Stimulated activated CD4-positive, alpha-beta T cell treated with anti-CD3 and anti-CD28 coated beads, Interleukin-1b, Interleukin-23, amount 100 ng/mL, for 24 hours (primary cell): ENCODE measurements around the gene TMEM117.
"Not testable (repeated sequence)": the region's sequence is repeated elsewhere in the genome, so short reads cannot be mapped to it uniquely, and the experiment has no call there.

Source experiments
- DNase-seq, 4 experiments: peaks; one replicate each; pipeline ENCODE4 v3.0.0-alpha.2; 2020; ENCODE audit warnings: low read depth in 4 of 4, low spot score in 1 of 4

TMEM117 gene

GRCh38 chr12:44195719-44196118, 359.8 kb downstream of the TMEM117 start:
- not testable (repeated sequence) for DNase-seq

GRCh38 chr12:44206045-44206444, 370.2 kb downstream of the TMEM117 start:
- DNase-seq, result no peak

GRCh38 chr12:44217146-44217883, 381.4 kb downstream of the TMEM117 start:
- no peak for DNase-seq

GRCh38 chr12:44223736-44224135, 387.9 kb downstream of the TMEM117 start:
- DNase-seq, result no peak

GRCh38 chr12:44224399-44225148, 388.7 kb downstream of the TMEM117 start:
- no peak for DNase-seq

GRCh38 chr12:44225149-44225510, 389.2 kb downstream of the TMEM117 start:
- no peak for DNase-seq

- no peak for DNase-seq
Observed at GRCh38 chr12:44227616-44228015, 391.7 kb downstream of the TMEM117 start.

GRCh38 chr12:44229846-44230245, 394.0 kb downstream of the TMEM117 start:
- no peak for DNase-seq

GRCh38 chr12:44235674-44236073, 399.8 kb downstream of the TMEM117 start:
- no peak for DNase-seq

- no peak for DNase-seq
Observed at GRCh38 chr12:44240186-44240585, 404.3 kb downstream of the TMEM117 start.

GRCh38 chr12:44245932-44246331, 410.1 kb downstream of the TMEM117 start:
- no peak for DNase-seq

- DNase-seq, result no peak
Observed at GRCh38 chr12:44246482-44247105, 410.7 kb downstream of the TMEM117 start.

GRCh38 chr12:44247588-44247987, 411.7 kb downstream of the TMEM117 start:
- no peak for DNase-seq

- DNase-seq, result no peak
Observed at GRCh38 chr12:44248436-44248835, 412.6 kb downstream of the TMEM117 start.

- DNase-seq, result not testable (repeated sequence)
Observed at GRCh38 chr12:44250440-44250839, 414.6 kb downstream of the TMEM117 start.

- no peak for DNase-seq
Observed at GRCh38 chr12:44253338-44253856, 417.5 kb downstream of the TMEM117 start.

- DNase-seq, result no peak
Observed at GRCh38 chr12:44258246-44258645, 422.4 kb downstream of the TMEM117 start.

GRCh38 chr12:44259890-44260289, 424.0 kb downstream of the TMEM117 start:
- no peak for DNase-seq

- DNase-seq, result no peak
Observed at GRCh38 chr12:44260581-44260980, 424.7 kb downstream of the TMEM117 start.

- DNase-seq, result no peak
Observed at GRCh38 chr12:44285321-44285960, 449.6 kb downstream of the TMEM117 start.

GRCh38 chr12:44286336-44286735, 450.5 kb downstream of the TMEM117 start:
- no peak for DNase-seq
